OCI-LY3 (cell line): Measurements from ENCODE around the gene MDFI.

Source experiments
- H2AFZ ChIP-seq: fragments of 200-600, 300-600 bp; shearing (Covaris generic); 2 replicates; pipeline ENCODE4 v1.6.0; 2014; ENCODE audit warnings: antibody characterized with exemption, low read depth, low read length
- H3K27ac ChIP-seq: fragments of 200-600, 300-600 bp; sonication (generic); 2 replicates; pipeline ENCODE4 v1.5.1; 2014; ENCODE audit warnings: mild to moderate bottlenecking, low read length, moderate library complexity, mixed read lengths
- H3K27me3 ChIP-seq: fragments of 200-600, 300-600 bp; sonication (generic); 2 replicates; pipeline ENCODE4 v1.6.1; 2014; ENCODE audit warnings: low read depth, low read length, mixed read lengths
- H3K36me3 ChIP-seq: fragments of 200-600, 300-600 bp; sonication (generic); replicated peaks from 2 replicates; pipeline ENCODE3; 2014; ENCODE audit warnings: low read depth, low read length, mixed read lengths
- H3K4me1 ChIP-seq: fragments of 300-600, 200-600 bp; sonication (generic); 2 replicates; pipeline ENCODE4 v1.6.1; 2014; ENCODE audit warnings: low read length, mixed read lengths
- H3K4me2 ChIP-seq: fragments of 200-600, 300-600 bp; sonication (generic); 2 replicates; pipeline ENCODE4 v1.6.1; 2014; ENCODE audit warnings: low read length, mixed read lengths
- H3K4me3 ChIP-seq: fragments of 300-600, 200-600 bp; sonication (generic); 2 replicates; pipeline ENCODE4 v1.5.1; 2014; ENCODE audit warnings: antibody characterized with exemption, mild to moderate bottlenecking, low read length, moderate library complexity
- H3K79me2 ChIP-seq: fragments of 300-600, 200-600 bp; shearing (Covaris generic); 2 replicates; pipeline ENCODE4 v1.6.1; 2014; ENCODE audit warnings: mild to moderate bottlenecking, low read length, mixed read lengths
- H3K9ac ChIP-seq: fragments of 300-600, 200-600 bp; shearing (Covaris generic); 2 replicates; pipeline ENCODE4 v1.6.0; 2014; ENCODE audit warnings: mild to moderate bottlenecking, low read length, moderate library complexity
- H3K9me3 ChIP-seq: fragments of 200-600, 300-600 bp; shearing (Covaris generic); 2 replicates; pipeline ENCODE4 v1.6.1; 2014; ENCODE audit warnings: low read length, mixed read lengths; ENCODE audit not compliant: insufficient read depth
- H4K20me1 ChIP-seq: fragments of 200-600, 300-600 bp; sonication (generic); 2 replicates; pipeline ENCODE4 v1.6.1; 2016; ENCODE audit warnings: low read length, mixed read lengths; ENCODE audit not compliant: insufficient read depth
- CTCF ChIP-seq: fragments of 200-600, 300-600 bp; sonication (generic); IDR thresholded peaks from 2 replicates; pipeline ENCODE4 v1.5.1; 2014; ENCODE audit warnings: antibody characterized with exemption, low read length, low read depth
- EZH2phosphoT487 ChIP-seq: fragments of 200-600 bp; shearing (Covaris generic); IDR thresholded peaks from 2 replicates; pipeline ENCODE4 v1.6.1; 2018; ENCODE audit warnings: antibody characterized with exemption, mixed run types, low read depth

Gene MDFI

GRCh38 chr6:41638935-41639808 lies 904 bp downstream of the MDFI start:
- H2AFZ ChIP-seq: no peak overlapping the region
- no peak overlapping the region for H3K4me2 ChIP-seq

DNA sequence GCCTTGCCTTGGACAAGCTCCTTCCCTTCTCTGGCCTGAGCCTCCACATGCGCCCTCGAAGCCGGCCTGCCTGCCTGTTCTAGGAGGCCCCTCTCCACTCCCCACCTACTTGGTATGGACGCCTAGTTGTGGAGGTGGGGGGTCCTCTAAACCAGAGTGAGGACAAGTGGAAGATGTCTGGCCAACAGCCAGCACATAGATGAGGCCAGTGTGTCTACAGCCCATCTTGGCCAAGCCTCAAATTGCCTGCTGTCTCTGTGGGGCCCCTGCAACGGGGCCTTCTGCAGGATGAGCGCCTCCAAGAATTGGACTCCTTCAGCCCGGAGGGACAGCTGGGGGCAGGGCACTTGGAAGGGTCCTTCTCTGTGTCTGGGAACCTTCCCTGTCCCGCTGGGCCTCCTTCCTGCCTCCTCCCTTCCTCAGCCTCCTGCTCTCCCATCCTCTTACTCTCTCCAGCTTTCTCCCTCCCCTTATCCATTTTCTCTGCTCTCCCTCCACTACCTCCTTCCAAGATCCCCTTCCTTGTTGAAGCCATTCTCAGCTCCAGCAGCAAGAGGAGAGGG lies 1.6 kb downstream of the MDFI start:
- Histone ChIP-seq H3K79me2 (no peaks in the 10 kb centered on the region), H4K20me1 (no peaks in the 10 kb centered on the region), H3K9ac (no peak overlapping the region), H3K4me1 (no peaks in the 10 kb centered on the region), H3K27ac (no peak overlapping the region), H3K9me3 (no peaks in the 10 kb centered on the region), H3K36me3 (no peaks in the 10 kb centered on the region), H3K27me3 (peaks cover 4% of the 10 kb centered on the region; the same call in 1 of the 2 replicates), H2AFZ (no peak overlapping the region), H3K4me3 (no peak overlapping the region), H3K4me2 (no peak overlapping the region)
- TF ChIP-seq CTCF (no peak), EZH2phosphoT487 (no peak)

More at GRCh38 chr6:41638935-41639808, 904 bp downstream of the MDFI start:
- H4K20me1 ChIP-seq: no peaks in the 10 kb centered on the region
- no peaks in the 10 kb centered on the region for H3K4me1 ChIP-seq
- peaks cover 4% of the 10 kb centered on the region; the same call in 1 of the 2 replicates for H3K27me3 ChIP-seq
- H3K4me3 ChIP-seq: no peak overlapping the region
- TF ChIP-seq EZH2phosphoT487 (no peak), CTCF (no peak)
- H3K36me3 ChIP-seq: no peaks in the 10 kb centered on the region
- H3K9me3 ChIP-seq: no peaks in the 10 kb centered on the region
- no peaks in the 10 kb centered on the region for H3K79me2 ChIP-seq
- no peak overlapping the region for H3K27ac ChIP-seq
- no peak overlapping the region for H3K9ac ChIP-seq

DNA sequence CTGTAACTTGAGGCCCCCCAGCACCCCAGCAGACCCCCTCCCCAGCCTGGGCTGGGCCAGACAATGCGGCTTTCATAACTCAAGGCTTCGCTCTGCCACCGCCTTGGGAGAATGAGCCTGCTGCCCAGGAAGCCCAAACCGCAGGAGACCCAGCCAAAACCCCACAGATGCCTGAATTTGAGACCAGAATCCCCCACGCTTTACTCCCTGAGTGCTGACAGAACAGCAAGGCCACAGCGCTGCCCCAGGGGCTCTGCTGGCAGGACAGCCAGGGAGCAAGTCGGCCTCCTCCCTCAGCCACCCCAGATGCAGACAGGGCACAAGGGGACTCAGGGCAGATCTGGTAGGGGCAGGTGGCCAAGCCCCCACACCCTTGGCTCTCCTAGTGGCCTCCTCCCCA lies 2.2 kb downstream of the MDFI start:
- H3K4me2 ChIP-seq: no peak overlapping the region
- H3K79me2 ChIP-seq: no peaks in the 10 kb centered on the region
- H3K9me3 ChIP-seq: no peaks in the 10 kb centered on the region
- H3K4me3 ChIP-seq: no peak overlapping the region
- H4K20me1 ChIP-seq: no peaks in the 10 kb centered on the region
- no peak overlapping the region for H3K27ac ChIP-seq
- no peak overlapping the region for H3K9ac ChIP-seq
- peaks cover 4% of the 10 kb centered on the region; the same call in 1 of the 2 replicates for H3K27me3 ChIP-seq
- no peak overlapping the region for H2AFZ ChIP-seq
- H3K4me1 ChIP-seq: no peaks in the 10 kb centered on the region
- TF ChIP-seq CTCF (no peak), EZH2phosphoT487 (no peak)
- H3K36me3 ChIP-seq: no peaks in the 10 kb centered on the region

- TF ChIP-seq EZH2phosphoT487 (no peak), CTCF (no peak)
- Histone ChIP-seq H3K9ac (no peak overlapping the region), H3K4me2 (no peak overlapping the region), H2AFZ (no peak overlapping the region), H3K4me1 (no peaks in the 10 kb centered on the region), H3K36me3 (no peaks in the 10 kb centered on the region), H4K20me1 (no peaks in the 10 kb centered on the region), H3K79me2 (no peaks in the 10 kb centered on the region), H3K27me3 (peaks cover 8% of the 10 kb centered on the region), H3K9me3 (no peaks in the 10 kb centered on the region), H3K4me3 (no peak overlapping the region), H3K27ac (no peak overlapping the region)
Observed at GRCh38 chr6:41641352-41641925, 3.2 kb downstream of the MDFI start.
